HK-2 (cell line): Measurements from ENCODE around the gene LYPD6B.
"Not testable (repeated sequence)": the region's sequence is repeated elsewhere in the genome, so short reads cannot be mapped to it uniquely, and the experiment has no call there.

Experiments used
- DNase-seq: peaks from one replicate; pipeline ENCODE4 v3.0.0-alpha.2; 2018; ENCODE audit not compliant: unreplicated experiment

The LYPD6B gene

GRCh38 chr2:149204686-149205085 lies 166.2 kb downstream of the LYPD6B start:
- DNase-seq: no peak

DNA sequence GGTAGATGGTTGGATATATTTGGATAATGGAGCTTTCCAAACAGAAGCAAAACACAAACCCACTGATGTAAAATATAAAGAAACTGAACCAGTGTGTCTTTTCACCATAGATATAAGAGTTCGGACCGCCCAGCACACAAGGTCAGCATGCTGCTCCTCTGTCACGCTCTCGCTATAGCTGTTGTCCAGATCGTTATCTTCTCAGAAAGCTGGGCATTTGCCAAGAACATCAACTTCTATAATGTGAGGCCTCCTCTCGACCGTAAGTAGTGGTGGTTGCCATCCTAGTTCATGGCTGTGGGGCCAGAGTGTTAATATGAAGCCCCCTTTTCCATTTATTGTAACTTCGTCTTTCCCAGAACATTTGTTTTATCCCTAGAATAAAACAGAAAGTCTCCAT lies 166.6 kb downstream of the LYPD6B start:
- no peak for DNase-seq

DNA sequence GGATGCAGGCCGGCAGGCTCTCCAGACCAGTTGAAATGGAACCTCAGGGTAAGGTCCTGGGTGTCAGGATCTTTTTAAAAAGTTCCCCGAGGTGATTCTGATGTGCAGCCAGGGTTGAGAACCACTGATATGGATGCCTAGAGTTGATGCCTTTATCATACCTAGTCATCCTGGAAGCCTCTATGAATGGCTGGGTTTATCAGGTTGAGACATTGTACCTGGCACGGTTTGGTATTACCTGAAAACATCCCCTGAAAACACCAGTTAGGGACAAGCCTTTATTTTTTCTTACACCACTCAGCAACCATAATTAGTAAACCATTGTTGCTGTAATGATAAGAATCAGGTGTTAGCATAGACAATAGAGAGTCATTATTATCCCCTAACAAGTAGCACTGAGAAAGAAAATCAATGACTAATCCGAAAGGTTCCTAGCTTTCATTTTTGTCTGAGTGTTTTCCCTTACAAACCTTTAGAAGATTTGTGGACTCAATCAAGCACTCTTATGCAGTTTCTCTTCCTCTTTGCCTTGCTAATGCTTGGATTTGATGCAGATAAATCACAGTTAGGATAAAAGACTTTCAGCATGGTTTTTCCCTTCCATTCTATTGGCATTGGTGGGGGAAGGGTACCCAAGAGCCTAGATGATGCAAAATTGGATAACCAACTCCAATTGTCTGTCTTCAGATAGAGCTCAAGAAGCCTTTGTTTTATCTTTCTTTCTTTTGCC lies 175.4 kb downstream of the LYPD6B start:
- DNase-seq: no peak

- no peak for DNase-seq
Measured at GRCh38 chr2:149218497-149218896, 180.0 kb downstream of the LYPD6B start.

GRCh38 chr2:149219856-149220255 lies 181.4 kb downstream of the LYPD6B start:
- no peak for DNase-seq

GRCh38 chr2:149221002-149221401 lies 182.5 kb downstream of the LYPD6B start:
- DNase-seq: no peak

- DNase-seq: no peak
Measured at GRCh38 chr2:149221898-149222297, 183.4 kb downstream of the LYPD6B start.

GRCh38 chr2:149223472-149224095 lies 185.1 kb downstream of the LYPD6B start:
- no peak for DNase-seq

DNA sequence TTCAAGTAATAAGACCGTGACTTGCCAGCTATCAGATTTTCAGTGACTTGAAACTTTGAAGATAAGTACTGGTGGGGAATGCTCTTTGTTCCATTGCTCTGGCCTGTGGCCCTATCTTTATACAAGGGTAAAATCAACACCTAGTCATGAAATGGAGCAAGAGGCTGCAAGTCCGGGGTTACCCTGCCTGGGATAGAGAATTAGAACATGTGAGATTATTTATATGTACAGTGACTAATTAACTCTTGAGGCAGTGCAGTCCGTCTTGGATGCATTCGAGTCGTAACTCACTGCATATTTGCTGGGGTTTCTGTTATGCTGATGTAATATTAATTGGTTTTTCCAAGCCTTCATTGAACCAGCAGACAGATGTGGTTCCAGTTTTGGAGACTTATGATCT lies 186.0 kb downstream of the LYPD6B start:
- no peak for DNase-seq

DNA sequence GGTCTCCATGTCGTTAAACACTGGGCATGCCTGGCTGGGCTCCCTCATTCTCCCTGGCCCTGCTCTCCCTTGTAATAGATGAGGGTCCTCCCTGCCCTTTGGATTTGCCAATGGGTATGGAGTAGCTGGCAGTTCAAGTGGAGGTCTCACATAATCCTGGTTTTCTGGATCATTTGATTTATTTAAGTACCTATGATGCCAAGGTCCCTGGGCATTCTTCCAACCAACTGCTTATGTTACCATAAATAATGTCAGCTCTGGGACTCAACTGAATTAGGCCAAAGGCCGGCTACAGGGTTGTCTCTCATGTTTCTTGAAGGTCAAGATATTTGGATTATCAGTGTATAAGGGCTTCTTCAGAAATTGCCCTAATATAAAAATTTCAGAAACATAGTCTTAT lies 186.9 kb downstream of the LYPD6B start:
- DNase-seq: no peak

DNA sequence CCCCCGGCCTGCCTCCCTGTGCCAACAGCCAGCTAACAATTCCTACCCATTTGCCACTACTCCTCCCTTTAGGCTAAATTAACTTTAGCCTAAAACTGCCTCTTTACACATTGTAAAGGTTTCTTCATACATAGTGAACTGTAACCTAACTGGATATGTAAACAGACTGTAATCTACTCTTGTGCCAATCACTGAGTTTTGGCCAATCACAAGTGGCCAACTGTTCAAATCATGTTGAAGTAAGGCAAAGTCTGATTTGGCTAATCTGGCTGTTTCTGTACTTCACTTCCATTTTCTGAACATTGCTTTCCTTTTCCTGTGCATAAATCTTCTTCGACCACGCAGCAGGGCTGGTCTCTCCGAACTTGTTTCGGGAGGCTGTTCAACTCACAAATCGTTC lies 188.3 kb downstream of the LYPD6B start:
- no peak for DNase-seq

GRCh38 chr2:149235816-149236375 lies 197.4 kb downstream of the LYPD6B start:
- no peak for DNase-seq

GRCh38 chr2:149236410-149236809 lies 197.9 kb downstream of the LYPD6B start:
- no peak for DNase-seq

- DNase-seq: no peak
Measured at GRCh38 chr2:149246186-149246585, 207.7 kb downstream of the LYPD6B start.

- DNase-seq: not testable (repeated sequence)
Measured at GRCh38 chr2:149251436-149251835, 212.9 kb downstream of the LYPD6B start.

DNA sequence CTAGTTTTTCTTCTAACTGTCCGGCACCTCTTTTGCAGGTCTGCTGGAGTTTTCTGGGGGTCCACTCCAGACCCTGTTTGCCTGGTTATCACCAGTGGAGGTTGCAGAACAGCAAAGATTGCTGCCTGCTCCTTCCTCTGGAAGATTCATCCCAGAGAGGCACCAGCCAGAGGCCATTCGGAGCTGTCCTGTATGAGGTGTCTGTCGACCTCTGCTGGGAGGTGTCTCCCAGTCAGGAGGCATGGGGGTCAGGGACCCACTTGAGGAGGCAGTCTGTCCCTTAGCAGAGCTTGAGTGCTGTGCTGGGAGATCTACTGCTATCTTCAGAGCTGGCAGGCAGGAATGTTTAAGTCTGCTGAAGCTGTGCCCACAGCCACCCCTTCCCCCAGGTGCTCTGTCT lies 218.4 kb downstream of the LYPD6B start:
- DNase-seq: not testable (repeated sequence)

DNA sequence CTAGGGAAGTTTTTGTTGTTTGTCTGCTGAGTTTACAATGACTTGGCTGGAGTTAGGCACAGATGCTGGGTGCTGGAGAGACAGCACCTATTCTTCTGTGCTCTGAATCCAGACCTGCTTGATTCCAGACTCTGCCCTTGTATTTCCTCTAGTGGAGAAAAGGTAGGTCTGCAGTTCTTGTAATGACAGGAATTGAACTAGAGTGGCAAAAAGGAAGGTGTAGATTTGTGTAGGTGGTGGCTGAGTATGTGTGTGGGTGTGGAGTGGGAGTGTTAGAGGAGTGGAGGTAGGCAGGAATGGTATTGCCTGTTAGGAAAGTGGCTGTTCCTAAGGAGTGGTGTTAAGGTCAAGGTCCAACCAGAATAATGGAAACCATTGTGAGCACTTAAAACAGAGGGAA lies 220.0 kb downstream of the LYPD6B start:
- no peak for DNase-seq

GRCh38 chr2:149259136-149259535 lies 220.6 kb downstream of the LYPD6B start:
- no peak for DNase-seq

DNA sequence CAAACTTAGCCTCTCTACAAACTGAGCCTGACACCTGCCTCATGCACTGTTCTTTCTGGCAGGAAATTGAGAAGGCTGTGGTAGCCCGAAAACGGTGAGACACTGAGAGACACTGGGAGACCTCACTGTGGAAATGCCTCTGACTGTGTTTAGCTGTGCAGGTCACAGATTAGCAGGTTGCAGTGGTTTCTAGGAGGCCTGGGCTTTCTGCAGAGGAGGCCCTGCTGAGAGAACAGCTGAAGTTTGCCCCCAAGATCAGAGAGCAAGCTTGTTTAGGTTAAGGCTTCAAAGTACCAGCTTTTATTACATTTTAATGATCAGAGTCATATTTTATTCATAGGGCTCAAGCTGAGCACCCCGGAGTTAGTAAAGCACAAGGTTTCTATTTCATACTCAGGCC lies 223.2 kb downstream of the LYPD6B start:
- no peak for DNase-seq
